Liver (tissue), 3 donors: ENCODE measurements around the gene RAD54L2.

ENCODE experiments used
- ATF3 ChIP-seq: IDR thresholded peaks from 2 replicates; pipeline ENCODE4 v1.6.1; 2016; ENCODE audit warnings: antibody characterized with exemption
- CTCF ChIP-seq: fragments of 150-350 bp; IDR thresholded peaks from 2 replicates; pipeline ENCODE4 v1.5.1; 2017; ENCODE audit warnings: improper control_type of control experiment, low read depth, low read length; ENCODE audit not compliant: missing input control
- EGR1 ChIP-seq, 2 donors: IDR thresholded peaks; 2 replicates each; pipeline ENCODE4 v1.6.1; 2016 to 2018; ENCODE audit warnings: antibody characterized with exemption in 2 of 2, low read depth in 2 of 2
- GABPA ChIP-seq, 2 donors: IDR thresholded peaks in 1 of 2; conservative IDR thresholded peaks in 1 of 2; 2 replicates each; pipeline ENCODE4 v1.6.1; 2016; ENCODE audit warnings: antibody characterized with exemption in 2 of 2, mild to moderate bottlenecking in 1 of 2, moderate library complexity in 1 of 2
- HNF4G ChIP-seq: IDR thresholded peaks from 2 replicates; pipeline ENCODE4 v1.6.1; 2016; ENCODE audit warnings: antibody characterized with exemption
- JUND ChIP-seq, 2 donors: IDR thresholded peaks; 2 replicates each; pipeline ENCODE4 v1.6.1; 2016; ENCODE audit warnings: antibody characterized with exemption in 2 of 2
- RAD21 ChIP-seq, 2 donors: IDR thresholded peaks; 2 replicates each; pipeline ENCODE4 v1.6.1; 2016; ENCODE audit warnings: antibody characterized with exemption in 2 of 2, mild to moderate bottlenecking in 2 of 2
- RXRA ChIP-seq, 2 donors: IDR thresholded peaks; 2 replicates each; pipeline ENCODE4 v1.6.1; 2017 to 2018; ENCODE audit warnings: antibody characterized with exemption in 2 of 2, mild to moderate bottlenecking in 1 of 2
- SP1 ChIP-seq: IDR thresholded peaks from 2 replicates; pipeline ENCODE4 v1.6.1; 2018; ENCODE audit warnings: antibody characterized with exemption, mild to moderate bottlenecking
- TAF1 ChIP-seq: conservative IDR thresholded peaks from 2 replicates; pipeline ENCODE4 v1.6.1; 2016; ENCODE audit warnings: antibody characterized with exemption, mild to moderate bottlenecking
- YY1 ChIP-seq: IDR thresholded peaks from 2 replicates; pipeline ENCODE4 v1.6.1; 2016; ENCODE audit warnings: antibody characterized with exemption, mild to moderate bottlenecking
- TF ChIP-seq, protein P1 (sequence below): IDR thresholded peaks from 2 replicates; pipeline ENCODE4 v1.6.1; 2016; ENCODE audit warnings: antibody characterized with exemption, mild to moderate bottlenecking
- TF ChIP-seq, protein P2 (sequence below): IDR thresholded peaks from 2 replicates; pipeline ENCODE4 v1.6.1; 2016; ENCODE audit warnings: antibody characterized with exemption
- TF ChIP-seq, protein P3 (sequence below): IDR thresholded peaks from 2 replicates; pipeline ENCODE4 v1.6.1; 2016; ENCODE audit warnings: antibody characterized with exemption
- donor health status: healthy.
- donor health status: healthy.

DNA sequence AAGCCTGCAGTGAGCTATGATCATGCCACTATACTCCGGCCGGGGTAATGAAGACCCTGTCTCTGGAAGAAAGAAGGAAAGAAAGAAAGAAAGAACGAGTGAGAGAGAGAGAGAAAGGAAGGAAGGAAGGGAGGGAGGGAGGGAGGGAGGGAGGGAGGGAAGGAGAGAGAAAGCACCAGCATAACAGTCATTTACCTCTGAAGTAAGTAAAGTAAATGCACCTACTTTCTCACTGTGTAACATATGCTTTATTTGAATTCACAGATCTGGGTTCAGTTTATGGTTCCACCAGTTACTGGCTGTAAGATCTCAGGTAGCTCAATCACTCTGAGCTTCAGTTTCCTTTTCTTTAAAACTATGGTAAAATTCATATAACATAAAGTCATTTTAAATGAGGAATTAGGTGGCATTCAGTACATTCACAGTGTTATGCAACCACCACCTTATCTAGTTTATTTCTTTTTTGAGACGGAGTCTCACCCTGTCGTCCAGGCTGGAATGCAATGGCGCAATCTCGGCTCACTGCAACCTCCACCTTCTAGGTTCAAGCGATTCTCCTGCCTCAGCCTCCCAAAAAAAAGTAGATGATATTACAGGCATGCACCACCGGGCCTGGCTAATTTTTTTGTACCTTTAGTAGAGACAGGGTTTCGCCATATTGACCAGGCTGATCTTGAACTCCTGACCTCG is 16.1 kb upstream of the RAD54L2 start:
- TF ChIP-seq GABPA (IDR thresholded peaks at IDR 0.05 in 1 of 2, conservative IDR thresholded peaks at IDR 0.05 in 1 of 2) (no peak), CTCF (no peak), RAD21 (IDR thresholded peaks at IDR 0.05) (no peak), SP1 (no peak), TAF1 (no peak), YY1 (no peak), JUND (IDR thresholded peaks at IDR 0.05) (no peak), HNF4G (no peak), RXRA (IDR thresholded peaks at IDR 0.05) (no peak), ATF3 (no peak), EGR1 (IDR thresholded peaks at IDR 0.05; ENCODE audit: low read depth in 2 of 2) (no peak)
- TF ChIP-seq, protein P1, sequence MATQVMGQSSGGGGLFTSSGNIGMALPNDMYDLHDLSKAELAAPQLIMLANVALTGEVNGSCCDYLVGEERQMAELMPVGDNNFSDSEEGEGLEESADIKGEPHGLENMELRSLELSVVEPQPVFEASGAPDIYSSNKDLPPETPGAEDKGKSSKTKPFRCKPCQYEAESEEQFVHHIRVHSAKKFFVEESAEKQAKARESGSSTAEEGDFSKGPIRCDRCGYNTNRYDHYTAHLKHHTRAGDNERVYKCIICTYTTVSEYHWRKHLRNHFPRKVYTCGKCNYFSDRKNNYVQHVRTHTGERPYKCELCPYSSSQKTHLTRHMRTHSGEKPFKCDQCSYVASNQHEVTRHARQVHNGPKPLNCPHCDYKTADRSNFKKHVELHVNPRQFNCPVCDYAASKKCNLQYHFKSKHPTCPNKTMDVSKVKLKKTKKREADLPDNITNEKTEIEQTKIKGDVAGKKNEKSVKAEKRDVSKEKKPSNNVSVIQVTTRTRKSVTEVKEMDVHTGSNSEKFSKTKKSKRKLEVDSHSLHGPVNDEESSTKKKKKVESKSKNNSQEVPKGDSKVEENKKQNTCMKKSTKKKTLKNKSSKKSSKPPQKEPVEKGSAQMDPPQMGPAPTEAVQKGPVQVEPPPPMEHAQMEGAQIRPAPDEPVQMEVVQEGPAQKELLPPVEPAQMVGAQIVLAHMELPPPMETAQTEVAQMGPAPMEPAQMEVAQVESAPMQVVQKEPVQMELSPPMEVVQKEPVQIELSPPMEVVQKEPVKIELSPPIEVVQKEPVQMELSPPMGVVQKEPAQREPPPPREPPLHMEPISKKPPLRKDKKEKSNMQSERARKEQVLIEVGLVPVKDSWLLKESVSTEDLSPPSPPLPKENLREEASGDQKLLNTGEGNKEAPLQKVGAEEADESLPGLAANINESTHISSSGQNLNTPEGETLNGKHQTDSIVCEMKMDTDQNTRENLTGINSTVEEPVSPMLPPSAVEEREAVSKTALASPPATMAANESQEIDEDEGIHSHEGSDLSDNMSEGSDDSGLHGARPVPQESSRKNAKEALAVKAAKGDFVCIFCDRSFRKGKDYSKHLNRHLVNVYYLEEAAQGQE, result no peak
- TF ChIP-seq, protein P2, sequence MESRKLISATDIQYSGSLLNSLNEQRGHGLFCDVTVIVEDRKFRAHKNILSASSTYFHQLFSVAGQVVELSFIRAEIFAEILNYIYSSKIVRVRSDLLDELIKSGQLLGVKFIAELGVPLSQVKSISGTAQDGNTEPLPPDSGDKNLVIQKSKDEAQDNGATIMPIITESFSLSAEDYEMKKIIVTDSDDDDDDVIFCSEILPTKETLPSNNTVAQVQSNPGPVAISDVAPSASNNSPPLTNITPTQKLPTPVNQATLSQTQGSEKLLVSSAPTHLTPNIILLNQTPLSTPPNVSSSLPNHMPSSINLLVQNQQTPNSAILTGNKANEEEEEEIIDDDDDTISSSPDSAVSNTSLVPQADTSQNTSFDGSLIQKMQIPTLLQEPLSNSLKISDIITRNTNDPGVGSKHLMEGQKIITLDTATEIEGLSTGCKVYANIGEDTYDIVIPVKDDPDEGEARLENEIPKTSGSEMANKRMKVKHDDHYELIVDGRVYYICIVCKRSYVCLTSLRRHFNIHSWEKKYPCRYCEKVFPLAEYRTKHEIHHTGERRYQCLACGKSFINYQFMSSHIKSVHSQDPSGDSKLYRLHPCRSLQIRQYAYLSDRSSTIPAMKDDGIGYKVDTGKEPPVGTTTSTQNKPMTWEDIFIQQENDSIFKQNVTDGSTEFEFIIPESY, result no peak
- TF ChIP-seq, protein P3, sequence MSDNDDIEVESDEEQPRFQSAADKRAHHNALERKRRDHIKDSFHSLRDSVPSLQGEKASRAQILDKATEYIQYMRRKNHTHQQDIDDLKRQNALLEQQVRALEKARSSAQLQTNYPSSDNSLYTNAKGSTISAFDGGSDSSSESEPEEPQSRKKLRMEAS, result no peak
